NCI-H69 (cell line): ENCODE measurements around the gene ZNF723.
"Not testable (repeated sequence)": the region's sequence is repeated elsewhere in the genome, so short reads cannot be mapped to it uniquely, and the experiment has no call there.

Experiments used
- DNase-seq: peaks from one replicate; lab custom pipeline; 2025; lab: John Stamatoyannopoulos, UW

ZNF723 gene

GRCh38 chr19:22832031-22832762, at the start of gene ZNF723:
ZNF723 (plus strand) TSS chr19:22832291; CDS start chr19:22832380, 89 bp downstream.
- no peak for DNase-seq

- DNase-seq, result no peak
Measured at GRCh38 chr19:22783651-22784410, 48.3 kb upstream of the ZNF723 start, which contains the start of gene ZNF99. ZNF99 (minus strand) TSS chr19:22784151; CDS start chr19:22784016, 135 bp downstream.

GRCh38 chr19:22792863-22793262, 39.2 kb upstream of the ZNF723 start:
- DNase-seq, result not testable (repeated sequence)

GRCh38 chr19:22797040-22797439, 35.1 kb upstream of the ZNF723 start:
- no peak for DNase-seq

- DNase-seq, result no peak
Measured at GRCh38 chr19:22806418-22806817, 25.7 kb upstream of the ZNF723 start.

- no peak for DNase-seq
Measured at GRCh38 chr19:22807061-22807835, 24.8 kb upstream of the ZNF723 start.

- DNase-seq, result no peak
Measured at GRCh38 chr19:22814124-22814523, 18.0 kb upstream of the ZNF723 start.

- no peak for DNase-seq
Measured at GRCh38 chr19:22831211-22831610, 880 bp upstream of the ZNF723 start.

GRCh38 chr19:22857713-22858320, 25.7 kb downstream of the ZNF723 start:
- not testable (repeated sequence) for DNase-seq

- DNase-seq, result peak; percentile 23
Measured at GRCh38 chr19:22882797-22883196, 50.7 kb downstream of the ZNF723 start.

- no peak for DNase-seq
Measured at GRCh38 chr19:22893855-22894270, 61.8 kb downstream of the ZNF723 start.

- no peak for DNase-seq
Measured at GRCh38 chr19:22901431-22902130, 69.5 kb downstream of the ZNF723 start.
